Adrenal gland (tissue), 5 donors: ENCODE data around the gene CTU2.

Experiments used
- POLR2A ChIP-seq, 2 donors: fragments of 450-650 bp; IDR thresholded peaks; one replicate each; pipeline ENCODE4 v1.6.1; 2017; ENCODE audit warnings: antibody characterized with exemption in 2 of 2, mild to moderate bottlenecking in 2 of 2, moderate library complexity in 1 of 2
- TF ChIP-seq, protein P1 (sequence below), 6 experiments: fragments of 450-650 bp in 4 of 6; fragments of 200-600 bp in 2 of 6; sonication (generic) in 1 of 6; IDR thresholded peaks; 1 replicate in 5 of 6; 2 replicates in 1 of 6; pipeline versions ENCODE4 v1.5.1 to v1.8.0; 2016 to 2021; ENCODE audit warnings: antibody characterized with exemption in 6 of 6, mild to moderate bottlenecking in 2 of 6, moderate library complexity in 1 of 6
- donor health status: DM: no; HTN: no; CAD: no.

GRCh38 chr16:88733630-88734360 is 27.5 kb downstream of the CTU2 start:
- no peak for TF ChIP-seq POLR2A (IDR thresholded peaks at IDR 0.05)
- TF ChIP-seq, protein P1, sequence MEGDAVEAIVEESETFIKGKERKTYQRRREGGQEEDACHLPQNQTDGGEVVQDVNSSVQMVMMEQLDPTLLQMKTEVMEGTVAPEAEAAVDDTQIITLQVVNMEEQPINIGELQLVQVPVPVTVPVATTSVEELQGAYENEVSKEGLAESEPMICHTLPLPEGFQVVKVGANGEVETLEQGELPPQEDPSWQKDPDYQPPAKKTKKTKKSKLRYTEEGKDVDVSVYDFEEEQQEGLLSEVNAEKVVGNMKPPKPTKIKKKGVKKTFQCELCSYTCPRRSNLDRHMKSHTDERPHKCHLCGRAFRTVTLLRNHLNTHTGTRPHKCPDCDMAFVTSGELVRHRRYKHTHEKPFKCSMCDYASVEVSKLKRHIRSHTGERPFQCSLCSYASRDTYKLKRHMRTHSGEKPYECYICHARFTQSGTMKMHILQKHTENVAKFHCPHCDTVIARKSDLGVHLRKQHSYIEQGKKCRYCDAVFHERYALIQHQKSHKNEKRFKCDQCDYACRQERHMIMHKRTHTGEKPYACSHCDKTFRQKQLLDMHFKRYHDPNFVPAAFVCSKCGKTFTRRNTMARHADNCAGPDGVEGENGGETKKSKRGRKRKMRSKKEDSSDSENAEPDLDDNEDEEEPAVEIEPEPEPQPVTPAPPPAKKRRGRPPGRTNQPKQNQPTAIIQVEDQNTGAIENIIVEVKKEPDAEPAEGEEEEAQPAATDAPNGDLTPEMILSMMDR (IDR thresholded peaks at IDR 0.05): no peak
